Pancreas (tissue), 10 donors: ENCODE results near the gene ZNF407. TPM values are rescaled to one million over a fixed set of nuclear protein-coding genes. Genes with fewer than 3 reads are reported as not detected.
A peak's percentile ranks its signal among the peaks of the same experiment; 100 is the strongest.

ENCODE experiments used
- ATAC-seq, 4 donors: fragments of 200-7000 bp; cut with Tn5 transposase; one replicate each; pipeline versions ENCODE4 v1.8.0 to v1.9.1; 2020; ENCODE audit warnings: mild to moderate bottlenecking in 4 of 4, moderate library complexity in 4 of 4
- DNase-seq, 6 donors: peaks; one replicate each; pipeline ENCODE4 v3.0.0-alpha.2; 2020
- FAIRE-seq: peaks from 2 replicates; lab custom pipeline; 2012; peaks lifted over from hg19 to GRCh38; lab: Jason Lieb, UNC
- H3K27ac ChIP-seq, 4 donors: fragments of 200-600 bp; sonication (generic); 1 replicate in 3 of 4; 2 replicates in 1 of 4; pipeline versions ENCODE4 v1.5.0 to v1.8.0; 2020
- H3K27me3 ChIP-seq, 4 donors: fragments of 200-600 bp; one replicate each; pipeline ENCODE4 v1.8.0; 2021
- H3K36me3 ChIP-seq, 3 donors: fragments of 200-600 bp; sonication (generic) in 1 of 3; one replicate each; pipeline versions ENCODE4 v1.5.0 to v1.8.0; 2020 to 2021
- H3K4me1 ChIP-seq, 3 donors: fragments of 200-600 bp; one replicate each; pipeline ENCODE4 v1.8.0; 2021
- H3K4me3 ChIP-seq, 4 donors: fragments of 200-600 bp; sonication (generic) in 2 of 4; one replicate each; pipeline versions ENCODE4 v1.5.0 to v1.8.0; 2020 to 2021
- H3K9me3 ChIP-seq, 4 donors: fragments of 200-600 bp; one replicate each; pipeline ENCODE4 v1.8.0; 2021
- WGBS, 2 donors: extraction: QIAGEN DNeasy Blood & Tissue Kit; methylation state at CpG; one replicate each; pipeline ENCODE4 v1.1.7; 2013; 5-methylcytosine and 5-hydroxymethylcytosine counted together
- intact Hi-C, 3 donors: fragments of 100-400 bp; cut with DNase I; formaldehyde crosslinking; loops; one replicate each; pipeline versions ENCODE4 v1.11.1 to v1.14.2; 2022
- polyA plus RNA-seq, 2 donors: library from polyadenylated mRNA; stranded (reverse); fragments of 200-250 nt; gene quantifications; one replicate each; pipeline ENCODE4 v1.2.3, GENCODE V29; 2013
- total RNA-seq, 6 donors: library from RNA; stranded (reverse); fragmentation: NEBNext Ultra II Directional in 4 of 6; extraction: Animal tissue kit (Norgen Biotek cat#: 25700) in 4 of 6; gene quantifications; one replicate each; pipeline versions ENCODE4 v1.2.1 to v1.2.4, GENCODE V29; 2021 to 2023
- TF ChIP-seq, protein P1 (sequence below), 4 donors: fragments of 200-600 bp; sonication (generic) in 3 of 4; IDR thresholded peaks; one replicate each; pipeline versions ENCODE4 v1.5.0 to v1.8.0; 2021; ENCODE audit warnings: antibody characterized with exemption in 4 of 4
- donor health status: healthy with polysubstance abuse.
- donor health status: DM: no; HTN: no; CAD: no; lungs with moderate emphysema.
- donor health status: DM: no; HTN: no; CAD: no.
- donor health status: control.
- donor health status: control.
- donor health status: Bipolar disorder and iron deficiency.
- donor health status: DM: yes; HTN: yes; CAD: no.
- donor health status: DM: no; HTN: no; CAD: no.
- donor health status: DM: no; HTN: no; CAD: no.
- donor health status: DM: yes; HTN: yes; CAD: no.

Gene ZNF407
- total and polyA plus RNA-seq, 8 donors: 2.7 to 10.0 (median 4.9) TPM

DNA sequence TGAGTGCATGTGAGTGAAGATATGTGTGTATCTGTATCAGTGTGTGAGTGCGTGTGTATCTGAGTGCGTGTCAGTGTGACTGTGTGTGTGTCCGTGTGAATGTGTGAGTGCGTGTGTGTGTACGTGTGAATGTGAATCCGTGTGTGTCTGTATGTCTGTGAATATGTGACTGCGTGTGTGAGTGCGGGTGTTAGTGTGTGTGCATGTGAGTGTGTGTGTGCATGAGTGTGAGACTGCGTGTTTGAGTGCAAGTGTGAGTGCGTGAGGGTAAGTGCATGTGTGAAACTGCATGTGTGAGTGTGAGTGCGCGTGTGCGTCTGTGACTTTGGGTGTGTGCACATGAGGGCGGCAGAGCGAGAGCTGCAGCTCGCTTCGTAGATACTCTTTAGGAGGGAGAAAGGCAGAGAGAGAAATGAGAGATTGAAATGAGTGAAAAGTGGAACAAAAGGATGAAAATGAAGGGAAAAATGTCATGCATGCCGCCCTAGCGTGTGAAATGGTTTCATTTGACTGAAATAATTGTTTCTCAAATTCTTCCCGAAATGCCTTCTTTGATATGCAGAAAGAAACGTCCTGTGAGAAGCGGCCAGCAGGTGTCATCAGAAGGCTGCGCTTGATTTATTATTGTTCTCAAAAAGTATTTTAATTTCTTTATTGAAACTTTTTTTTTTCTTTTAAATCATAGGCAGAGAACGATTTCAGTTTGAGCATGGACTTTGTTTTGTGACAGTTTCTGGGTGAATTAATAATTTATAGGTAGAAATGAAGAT, 25.6 kb downstream of the ZNF407 start:
- intact Hi-C loops: no loop called here
- ATAC-seq: no peak
- DNase-seq: no peak
- TF ChIP-seq, protein P1, sequence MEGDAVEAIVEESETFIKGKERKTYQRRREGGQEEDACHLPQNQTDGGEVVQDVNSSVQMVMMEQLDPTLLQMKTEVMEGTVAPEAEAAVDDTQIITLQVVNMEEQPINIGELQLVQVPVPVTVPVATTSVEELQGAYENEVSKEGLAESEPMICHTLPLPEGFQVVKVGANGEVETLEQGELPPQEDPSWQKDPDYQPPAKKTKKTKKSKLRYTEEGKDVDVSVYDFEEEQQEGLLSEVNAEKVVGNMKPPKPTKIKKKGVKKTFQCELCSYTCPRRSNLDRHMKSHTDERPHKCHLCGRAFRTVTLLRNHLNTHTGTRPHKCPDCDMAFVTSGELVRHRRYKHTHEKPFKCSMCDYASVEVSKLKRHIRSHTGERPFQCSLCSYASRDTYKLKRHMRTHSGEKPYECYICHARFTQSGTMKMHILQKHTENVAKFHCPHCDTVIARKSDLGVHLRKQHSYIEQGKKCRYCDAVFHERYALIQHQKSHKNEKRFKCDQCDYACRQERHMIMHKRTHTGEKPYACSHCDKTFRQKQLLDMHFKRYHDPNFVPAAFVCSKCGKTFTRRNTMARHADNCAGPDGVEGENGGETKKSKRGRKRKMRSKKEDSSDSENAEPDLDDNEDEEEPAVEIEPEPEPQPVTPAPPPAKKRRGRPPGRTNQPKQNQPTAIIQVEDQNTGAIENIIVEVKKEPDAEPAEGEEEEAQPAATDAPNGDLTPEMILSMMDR (IDR thresholded peaks at IDR 0.05): peak in 1 of 4 donors; percentile 14
- Histone ChIP-seq H3K4me1 (peaks cover 0 to 5% (median 0%) of the 10 kb centered on the region in 3 donors), H3K36me3 (no peaks in the 10 kb centered on the region), H3K27me3 (no peaks in the 10 kb centered on the region), H3K9me3 (no peaks in the 10 kb centered on the region), H3K4me3 (no peak overlapping the region), H3K27ac (no peak overlapping the region)
- 64 to 70% methylated on average over 24 of the region's 24 CpGs for WGBS, 2 donors
- peak; percentile 49 for FAIRE-seq

DNA sequence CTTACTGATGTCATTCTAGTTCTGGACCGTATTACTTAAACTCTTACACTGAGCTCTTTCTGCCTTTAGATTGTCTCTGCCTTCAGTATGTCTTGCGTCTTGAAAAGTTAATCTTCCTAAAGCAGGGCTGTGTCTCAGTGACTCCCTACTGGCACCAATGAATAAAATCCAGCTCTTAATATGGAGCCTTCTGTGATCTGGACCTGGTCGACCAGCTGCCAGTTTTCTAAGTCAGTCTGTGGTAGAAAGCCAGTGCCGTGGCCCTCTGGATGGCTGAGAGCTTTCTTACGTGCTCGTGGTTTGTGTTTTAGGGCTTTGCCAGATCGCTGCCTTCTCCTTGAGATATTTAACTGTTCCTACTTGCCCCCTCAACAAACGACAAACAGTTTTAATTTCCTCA, 26.8 kb downstream of the ZNF407 start:
- Histone ChIP-seq H3K4me3 (no peak overlapping the region), H3K27ac (no peak overlapping the region), H3K36me3 (no peaks in the 10 kb centered on the region), H3K9me3 (no peaks in the 10 kb centered on the region), H3K27me3 (no peaks in the 10 kb centered on the region), H3K4me1 (peaks cover 0 to 5% (median 0%) of the 10 kb centered on the region in 3 donors)
- intact Hi-C loops: no loop called here
- no peak for DNase-seq
- 81 to 89% methylated on average over 8 of the region's 8 CpGs for WGBS, 2 donors
- TF ChIP-seq, protein P1 (IDR thresholded peaks at IDR 0.05): no peak
- no peak for ATAC-seq
- FAIRE-seq: no peak

DNA sequence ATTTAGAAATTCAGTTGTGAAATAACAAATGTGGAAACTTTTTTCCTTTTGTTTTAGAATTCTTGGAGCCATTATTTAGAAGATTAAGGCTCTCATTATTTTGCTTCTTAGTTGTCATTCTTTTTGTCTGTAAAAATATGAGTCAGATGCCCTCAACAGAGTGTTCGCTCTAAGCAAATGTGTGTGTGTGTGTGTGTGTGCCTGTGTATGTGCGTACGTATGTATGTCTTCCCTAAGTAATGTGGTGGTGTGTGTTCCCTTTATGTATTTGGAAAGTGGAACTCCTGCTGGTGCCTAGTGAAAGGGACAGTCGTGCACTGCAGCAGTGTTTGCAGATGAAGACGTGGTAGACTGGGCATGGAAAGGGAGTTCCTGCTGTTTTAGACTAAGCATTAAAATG, 27.5 kb downstream of the ZNF407 start:
- WGBS, 2 donors: 85 to 92% methylated on average over 5 of the region's 5 CpGs
- no peaks in the 10 kb centered on the region for H3K9me3 ChIP-seq
- ATAC-seq (no peak), FAIRE-seq (no peak), DNase-seq (no peak)
- TF ChIP-seq, protein P1 (IDR thresholded peaks at IDR 0.05): no peak
- no peaks in the 10 kb centered on the region for H3K27me3 ChIP-seq
- intact Hi-C loops: no loop called here
- no peaks in the 10 kb centered on the region for H3K36me3 ChIP-seq
- H3K4me1 ChIP-seq: peaks cover 0 to 5% (median 0%) of the 10 kb centered on the region in 3 donors
- H3K4me3 ChIP-seq: no peak overlapping the region
- H3K27ac ChIP-seq: no peak overlapping the region

DNA sequence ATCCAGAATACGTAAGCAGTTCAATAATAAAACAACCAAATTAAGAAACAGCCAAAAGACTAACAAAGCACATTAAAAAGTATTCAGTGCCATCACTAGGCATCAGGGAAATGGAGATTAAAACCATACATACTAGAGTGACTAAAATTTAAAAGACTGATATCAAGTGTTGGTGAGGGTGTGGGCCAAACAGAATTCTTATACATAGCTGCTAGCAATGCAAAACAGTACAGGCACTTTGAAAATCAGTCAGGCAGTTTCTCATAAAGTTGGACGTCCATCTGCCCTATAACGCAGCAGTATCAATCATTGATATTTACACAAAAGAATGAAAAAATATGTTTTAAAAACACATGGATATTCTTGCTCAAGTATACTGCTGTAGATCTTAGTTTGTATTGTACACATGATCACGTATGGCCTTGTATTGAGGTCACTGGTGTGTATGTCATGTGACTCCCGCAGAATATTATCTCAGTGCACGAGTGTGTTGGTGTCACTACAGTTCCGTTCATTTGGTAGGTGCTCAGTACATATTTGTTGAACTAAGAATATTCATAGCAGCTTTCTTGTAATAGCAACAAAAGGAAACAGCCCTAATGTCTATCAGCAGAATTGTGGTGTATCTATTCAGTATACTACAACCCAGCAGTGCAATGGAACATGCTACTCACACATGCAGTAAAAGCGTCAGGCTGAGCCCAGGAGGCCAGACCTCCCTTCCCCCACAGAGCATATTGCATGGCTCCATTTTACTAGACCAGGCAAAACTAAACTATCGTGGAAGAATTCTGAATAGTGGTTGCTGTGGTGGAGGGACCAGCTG, 28.6 kb downstream of the ZNF407 start:
- intact Hi-C loops: no loop called here
- no peak for DNase-seq
- ATAC-seq: peak in 3 of 4 donors; percentile 43 to 64 (median 57)
- 47 to 50% methylated on average over 9 of the region's 9 CpGs for WGBS, 2 donors
- H3K4me3 ChIP-seq: no peak overlapping the region
- TF ChIP-seq, protein P1 (IDR thresholded peaks at IDR 0.05): no peak
- no peak overlapping the region for H3K27ac ChIP-seq
- FAIRE-seq: no peak
- H3K9me3 ChIP-seq: no peaks in the 10 kb centered on the region
- no peaks in the 10 kb centered on the region for H3K27me3 ChIP-seq
- no peaks in the 10 kb centered on the region for H3K36me3 ChIP-seq
- H3K4me1 ChIP-seq: peaks cover 0 to 5% (median 0%) of the 10 kb centered on the region in 3 donors
